ENCODE measurements around the gene DCAF4L1.

Gene DCAF4L1

GRCh38 chr4:41985151-41985550, 3.6 kb downstream of the DCAF4L1 start:
- no peaks in the 10 kb centered on the region for H3K36me3 ChIP-seq (ENCODE audit: control insufficient read depth, insufficient read depth, low read length)
- H3K4me1 ChIP-seq (ENCODE audit: control insufficient read depth, insufficient read depth, low read length, poor library complexity, severe bottlenecking) = no peaks in the 10 kb centered on the region
- H3K9me3 ChIP-seq (ENCODE audit: control insufficient read depth, low read length) = no peaks in the 10 kb centered on the region
- no peaks in the 10 kb centered on the region for H3K27me3 ChIP-seq (replicated peaks; ENCODE audit: control insufficient read depth, insufficient read depth, low read length, poor library complexity, severe bottlenecking)
- DNase-seq = no peak
- no peak overlapping the region for H3K27ac ChIP-seq (ENCODE audit: insufficient read depth, low read length, poor library complexity, severe bottlenecking)
- H3K4me3 ChIP-seq (ENCODE audit: insufficient read depth, low read depth, low read length, poor library complexity, severe bottlenecking) = no peak overlapping the region

GRCh38 chr4:41989994-41990364, 8.4 kb downstream of the DCAF4L1 start:
- Histone ChIP-seq H3K27me3 (replicated peaks; ENCODE audit: control insufficient read depth, insufficient read depth, low read length, poor library complexity, severe bottlenecking) (no peaks in the 10 kb centered on the region), H3K9me3 (ENCODE audit: control insufficient read depth, low read length) (no peaks in the 10 kb centered on the region), H3K4me1 (ENCODE audit: control insufficient read depth, insufficient read depth, low read length, poor library complexity, severe bottlenecking) (no peaks in the 10 kb centered on the region), H3K27ac (ENCODE audit: insufficient read depth, low read length, poor library complexity, severe bottlenecking) (peak overlapping the region; percentile 72), H3K4me3 (ENCODE audit: insufficient read depth, low read depth, low read length, poor library complexity, severe bottlenecking) (peak overlapping the region; percentile 71), H3K36me3 (ENCODE audit: control insufficient read depth, insufficient read depth, low read length) (no peaks in the 10 kb centered on the region)
- DNase-seq = no peak

GRCh38 chr4:41990365-41991111, 9.0 kb downstream of the DCAF4L1 start, which contains the start of gene SLC30A9:
SLC30A9 (plus strand) TSS chr4:41990530; CDS start chr4:41990652, 122 bp downstream.
- Histone ChIP-seq H3K27me3 (replicated peaks; ENCODE audit: control insufficient read depth, insufficient read depth, low read length, poor library complexity, severe bottlenecking) (no peaks in the 10 kb centered on the region), H3K9me3 (ENCODE audit: control insufficient read depth, low read length) (no peaks in the 10 kb centered on the region), H3K27ac (ENCODE audit: insufficient read depth, low read length, poor library complexity, severe bottlenecking) (peak within 1 kb of the TSS; percentile 72), H3K4me1 (ENCODE audit: control insufficient read depth, insufficient read depth, low read length, poor library complexity, severe bottlenecking) (no peaks in the 10 kb centered on the region), H3K36me3 (ENCODE audit: control insufficient read depth, insufficient read depth, low read length) (no peaks in the 10 kb centered on the region), H3K4me3 (ENCODE audit: insufficient read depth, low read depth, low read length, poor library complexity, severe bottlenecking) (peak within 1 kb of the TSS; percentile 71)
- DNase-seq = peak; percentile 89 to 93 (median 91)

- H3K9me3 ChIP-seq (ENCODE audit: control insufficient read depth, low read length) = no peaks in the 10 kb centered on the region
- no peaks in the 10 kb centered on the region for H3K4me1 ChIP-seq (ENCODE audit: control insufficient read depth, insufficient read depth, low read length, poor library complexity, severe bottlenecking)
- no peak for DNase-seq
- no peaks in the 10 kb centered on the region for H3K27me3 ChIP-seq (replicated peaks; ENCODE audit: control insufficient read depth, insufficient read depth, low read length, poor library complexity, severe bottlenecking)
- H3K36me3 ChIP-seq (ENCODE audit: control insufficient read depth, insufficient read depth, low read length) = no peaks in the 10 kb centered on the region
- H3K4me3 ChIP-seq (ENCODE audit: insufficient read depth, low read depth, low read length, poor library complexity, severe bottlenecking) = no peak overlapping the region
- H3K27ac ChIP-seq (ENCODE audit: insufficient read depth, low read length, poor library complexity, severe bottlenecking) = no peak overlapping the region
Observed at GRCh38 chr4:41991916-41992767, 10.6 kb downstream of the DCAF4L1 start.

- Histone ChIP-seq H3K27me3 (replicated peaks; ENCODE audit: control insufficient read depth, insufficient read depth, low read length, poor library complexity, severe bottlenecking) (no peaks in the 10 kb centered on the region), H3K4me1 (ENCODE audit: control insufficient read depth, insufficient read depth, low read length, poor library complexity, severe bottlenecking) (no peaks in the 10 kb centered on the region), H3K4me3 (ENCODE audit: insufficient read depth, low read depth, low read length, poor library complexity, severe bottlenecking) (no peak overlapping the region), H3K36me3 (ENCODE audit: control insufficient read depth, insufficient read depth, low read length) (no peaks in the 10 kb centered on the region), H3K9me3 (ENCODE audit: control insufficient read depth, low read length) (no peaks in the 10 kb centered on the region), H3K27ac (ENCODE audit: insufficient read depth, low read length, poor library complexity, severe bottlenecking) (no peak overlapping the region)
- DNase-seq = no peak
Observed at GRCh38 chr4:41992967-41993857, 11.7 kb downstream of the DCAF4L1 start.

GRCh38 chr4:41994461-41994985, 13.0 kb downstream of the DCAF4L1 start:
- Histone ChIP-seq H3K36me3 (ENCODE audit: control insufficient read depth, insufficient read depth, low read length) (peaks cover 3% of the 10 kb centered on the region), H3K9me3 (ENCODE audit: control insufficient read depth, low read length) (no peaks in the 10 kb centered on the region), H3K27ac (ENCODE audit: insufficient read depth, low read length, poor library complexity, severe bottlenecking) (no peak overlapping the region), H3K27me3 (replicated peaks; ENCODE audit: control insufficient read depth, insufficient read depth, low read length, poor library complexity, severe bottlenecking) (no peaks in the 10 kb centered on the region), H3K4me1 (ENCODE audit: control insufficient read depth, insufficient read depth, low read length, poor library complexity, severe bottlenecking) (no peaks in the 10 kb centered on the region), H3K4me3 (ENCODE audit: insufficient read depth, low read depth, low read length, poor library complexity, severe bottlenecking) (no peak overlapping the region)
- no peak for DNase-seq

GRCh38 chr4:41998019-41998418, 16.5 kb downstream of the DCAF4L1 start:
- Histone ChIP-seq H3K4me3 (ENCODE audit: insufficient read depth, low read depth, low read length, poor library complexity, severe bottlenecking) (no peak overlapping the region), H3K27ac (ENCODE audit: insufficient read depth, low read length, poor library complexity, severe bottlenecking) (no peak overlapping the region), H3K27me3 (replicated peaks; ENCODE audit: control insufficient read depth, insufficient read depth, low read length, poor library complexity, severe bottlenecking) (no peaks in the 10 kb centered on the region), H3K36me3 (ENCODE audit: control insufficient read depth, insufficient read depth, low read length) (peaks cover 3% of the 10 kb centered on the region), H3K9me3 (ENCODE audit: control insufficient read depth, low read length) (no peaks in the 10 kb centered on the region), H3K4me1 (ENCODE audit: control insufficient read depth, insufficient read depth, low read length, poor library complexity, severe bottlenecking) (no peaks in the 10 kb centered on the region)
- no peak for DNase-seq

DNA sequence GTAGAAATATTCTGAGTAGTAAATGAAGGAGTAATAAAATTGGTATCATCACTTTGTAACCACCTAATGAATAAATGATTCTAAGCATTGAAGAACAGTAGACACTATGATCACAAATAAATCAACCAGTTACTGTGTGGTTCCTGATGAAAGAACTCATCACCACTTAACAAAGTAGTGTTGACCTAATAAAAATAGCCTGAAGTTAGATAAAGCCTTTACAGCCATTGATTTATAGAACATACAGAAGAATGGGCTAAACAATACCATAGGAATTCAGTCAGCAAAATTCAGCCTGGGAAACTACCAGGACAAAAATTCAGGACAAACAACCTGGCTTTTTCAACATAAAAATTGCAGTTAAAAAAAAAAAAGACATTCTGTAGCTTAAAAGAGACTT, 17.8 kb downstream of the DCAF4L1 start:
- Histone ChIP-seq H3K27me3 (replicated peaks; ENCODE audit: control insufficient read depth, insufficient read depth, low read length, poor library complexity, severe bottlenecking) (no peaks in the 10 kb centered on the region), H3K9me3 (ENCODE audit: control insufficient read depth, low read length) (no peaks in the 10 kb centered on the region)

GRCh38 chr4:42008011-42008786, 26.6 kb downstream of the DCAF4L1 start:
- no peak overlapping the region for H3K27ac ChIP-seq (ENCODE audit: insufficient read depth, low read length, poor library complexity, severe bottlenecking)
- no peaks in the 10 kb centered on the region for H3K9me3 ChIP-seq (ENCODE audit: control insufficient read depth, low read length)
- H3K4me1 ChIP-seq (ENCODE audit: control insufficient read depth, insufficient read depth, low read length, poor library complexity, severe bottlenecking) = no peaks in the 10 kb centered on the region
- peaks cover 15% of the 10 kb centered on the region for H3K36me3 ChIP-seq (ENCODE audit: control insufficient read depth, insufficient read depth, low read length)
- DNase-seq = no peak
- no peak overlapping the region for H3K4me3 ChIP-seq (ENCODE audit: insufficient read depth, low read depth, low read length, poor library complexity, severe bottlenecking)
- no peaks in the 10 kb centered on the region for H3K27me3 ChIP-seq (replicated peaks; ENCODE audit: control insufficient read depth, insufficient read depth, low read length, poor library complexity, severe bottlenecking)

More for the DNA sequence above, 17.8 kb downstream of the DCAF4L1 start:
- DNase-seq = no peak
- no peak overlapping the region for H3K4me3 ChIP-seq (ENCODE audit: insufficient read depth, low read depth, low read length, poor library complexity, severe bottlenecking)
- no peak overlapping the region for H3K27ac ChIP-seq (ENCODE audit: insufficient read depth, low read length, poor library complexity, severe bottlenecking)
- H3K4me1 ChIP-seq (ENCODE audit: control insufficient read depth, insufficient read depth, low read length, poor library complexity, severe bottlenecking) = no peaks in the 10 kb centered on the region
- H3K36me3 ChIP-seq (ENCODE audit: control insufficient read depth, insufficient read depth, low read length) = peaks cover 8% of the 10 kb centered on the region

All from effector memory CD4-positive, alpha-beta T cell (primary cell).